ENCODE measurements around the gene COX15.

The COX15 gene

DNA sequence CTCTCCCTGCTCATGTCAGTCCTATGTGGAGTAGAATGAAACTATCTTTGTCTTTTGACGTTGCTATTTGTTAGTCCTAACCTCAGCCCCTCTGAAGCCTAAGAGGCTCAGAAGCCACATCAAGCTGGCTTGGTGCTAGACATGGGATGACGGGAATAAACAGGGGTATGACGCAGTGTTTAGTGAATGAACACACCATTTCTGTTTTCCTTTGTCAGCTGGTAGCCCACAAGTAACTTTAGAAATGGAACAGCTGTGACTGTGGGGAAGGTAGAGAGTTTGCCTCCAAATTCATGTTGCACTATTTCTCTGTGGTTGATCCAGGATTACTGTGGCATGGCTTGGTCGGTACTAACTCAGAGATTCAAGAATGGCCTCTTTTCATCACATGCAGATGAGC lies 31.3 kb downstream of the COX15 start:
- no peaks in the 10 kb centered on the region for H3K4me1 ChIP-seq (ENCODE audit: control insufficient read depth, insufficient read depth, low read length)
- CTCF ChIA-PET = interaction anchor here (1.0 to 1.3 kb wide), 2 partner anchors 10 to 11 kb away, joined by 3 read pairs; no protein-coding TSS in a partner anchor
- peaks cover 31 to 90% of the 10 kb centered on the region in 2 experiments for H3K36me3 ChIP-seq (ENCODE audit: control insufficient read depth in 2 of 2, insufficient read depth in 1 of 2, low read length in 2 of 2)
- POLR2A ChIA-PET = no interaction called here
- TF ChIP-seq ZNF24 (tag by site-specific recombination; IDR thresholded peaks at IDR 0.05) (no peak), ZNF791 (tag by site-specific recombination; IDR thresholded peaks at IDR 0.05) (no peak), ZNF350 (tag by site-specific recombination; IDR thresholded peaks at IDR 0.05) (no peak), ZNF146 (tag by site-specific recombination; IDR thresholded peaks at IDR 0.05) (no peak), ZNF76 (tag by site-specific recombination; IDR thresholded peaks at IDR 0.05; ENCODE audit: borderline replicate concordance, low read depth) (no peak), ZNF530 (tag by site-specific recombination; IDR thresholded peaks at IDR 0.05; ENCODE audit: low read depth) (no peak), ZNF174 (tag by site-specific recombination; IDR thresholded peaks at IDR 0.05) (no peak), GLI4 (tag by site-specific recombination; IDR thresholded peaks at IDR 0.05) (no peak), ZBTB8A (tag by site-specific recombination; IDR thresholded peaks at IDR 0.05) (no peak), AEBP2 (tag by site-specific recombination; IDR thresholded peaks at IDR 0.05; ENCODE audit: borderline replicate concordance) (no peak)
- TF ChIP-seq, protein P1, sequence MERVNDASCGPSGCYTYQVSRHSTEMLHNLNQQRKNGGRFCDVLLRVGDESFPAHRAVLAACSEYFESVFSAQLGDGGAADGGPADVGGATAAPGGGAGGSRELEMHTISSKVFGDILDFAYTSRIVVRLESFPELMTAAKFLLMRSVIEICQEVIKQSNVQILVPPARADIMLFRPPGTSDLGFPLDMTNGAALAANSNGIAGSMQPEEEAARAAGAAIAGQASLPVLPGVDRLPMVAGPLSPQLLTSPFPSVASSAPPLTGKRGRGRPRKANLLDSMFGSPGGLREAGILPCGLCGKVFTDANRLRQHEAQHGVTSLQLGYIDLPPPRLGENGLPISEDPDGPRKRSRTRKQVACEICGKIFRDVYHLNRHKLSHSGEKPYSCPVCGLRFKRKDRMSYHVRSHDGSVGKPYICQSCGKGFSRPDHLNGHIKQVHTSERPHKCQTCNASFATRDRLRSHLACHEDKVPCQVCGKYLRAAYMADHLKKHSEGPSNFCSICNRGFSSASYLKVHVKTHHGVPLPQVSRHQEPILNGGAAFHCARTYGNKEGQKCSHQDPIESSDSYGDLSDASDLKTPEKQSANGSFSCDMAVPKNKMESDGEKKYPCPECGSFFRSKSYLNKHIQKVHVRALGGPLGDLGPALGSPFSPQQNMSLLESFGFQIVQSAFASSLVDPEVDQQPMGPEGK (tag by site-specific recombination; IDR thresholded peaks at IDR 0.05) = no peak
- H3K4me3 ChIP-seq (ENCODE audit: low read depth, low read length) = no peak overlapping the region
- no peaks in the 10 kb centered on the region for H3K9me3 ChIP-seq (ENCODE audit: control insufficient read depth, insufficient read depth, low read depth, low read length)
- H3K27ac ChIP-seq (ENCODE audit: extremely low read depth, low read depth, low read length) = no peak overlapping the region

DNA sequence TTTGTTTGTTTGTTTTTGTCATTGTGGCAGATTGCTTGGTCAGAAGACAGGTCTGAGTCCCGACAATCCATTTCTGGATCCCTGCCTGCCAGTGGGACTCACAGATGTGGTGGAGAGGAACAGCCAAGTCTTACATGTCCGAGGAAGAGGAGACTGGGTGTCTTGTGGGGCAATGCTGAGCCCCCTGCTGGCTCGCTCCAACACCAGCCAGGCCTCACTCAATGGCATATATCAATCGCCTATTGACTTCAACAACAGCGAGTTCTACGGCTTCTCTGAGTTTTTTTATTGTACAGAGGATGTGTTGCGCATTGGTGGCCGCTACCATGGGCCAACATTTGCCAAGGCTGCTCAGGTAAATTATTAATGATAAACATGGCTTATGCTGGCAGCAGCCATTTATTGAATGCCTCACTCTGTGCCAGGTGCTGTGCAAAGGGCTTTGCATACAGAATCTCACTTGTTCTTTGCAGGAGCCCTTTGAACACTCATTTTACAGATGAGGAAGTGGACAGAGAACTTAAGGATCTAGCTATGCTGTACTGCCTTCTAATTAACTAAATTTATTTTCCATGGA lies 33.3 kb downstream of the COX15 start:
- TF ChIP-seq ZBTB17 (tag by site-specific recombination; IDR thresholded peaks at IDR 0.05) (no peak), ZNF169 (tag by site-specific recombination; IDR thresholded peaks at IDR 0.05) (no peak), KLF8 (tag by site-specific recombination; IDR thresholded peaks at IDR 0.05) (no peak), ZNF621 (tag by site-specific recombination; IDR thresholded peaks at IDR 0.05) (no peak), ZNF596 (tag by site-specific recombination; IDR thresholded peaks at IDR 0.05) (no peak)
- TF ChIP-seq, protein P2, sequence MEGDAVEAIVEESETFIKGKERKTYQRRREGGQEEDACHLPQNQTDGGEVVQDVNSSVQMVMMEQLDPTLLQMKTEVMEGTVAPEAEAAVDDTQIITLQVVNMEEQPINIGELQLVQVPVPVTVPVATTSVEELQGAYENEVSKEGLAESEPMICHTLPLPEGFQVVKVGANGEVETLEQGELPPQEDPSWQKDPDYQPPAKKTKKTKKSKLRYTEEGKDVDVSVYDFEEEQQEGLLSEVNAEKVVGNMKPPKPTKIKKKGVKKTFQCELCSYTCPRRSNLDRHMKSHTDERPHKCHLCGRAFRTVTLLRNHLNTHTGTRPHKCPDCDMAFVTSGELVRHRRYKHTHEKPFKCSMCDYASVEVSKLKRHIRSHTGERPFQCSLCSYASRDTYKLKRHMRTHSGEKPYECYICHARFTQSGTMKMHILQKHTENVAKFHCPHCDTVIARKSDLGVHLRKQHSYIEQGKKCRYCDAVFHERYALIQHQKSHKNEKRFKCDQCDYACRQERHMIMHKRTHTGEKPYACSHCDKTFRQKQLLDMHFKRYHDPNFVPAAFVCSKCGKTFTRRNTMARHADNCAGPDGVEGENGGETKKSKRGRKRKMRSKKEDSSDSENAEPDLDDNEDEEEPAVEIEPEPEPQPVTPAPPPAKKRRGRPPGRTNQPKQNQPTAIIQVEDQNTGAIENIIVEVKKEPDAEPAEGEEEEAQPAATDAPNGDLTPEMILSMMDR (tag by site-specific recombination; IDR thresholded peaks at IDR 0.05) = 0 out of 2 replicates have a peak, but pooled peaks have one; percentile 23
- Histone ChIP-seq H3K9me3 (ENCODE audit: control insufficient read depth, insufficient read depth, low read depth, low read length) (no peaks in the 10 kb centered on the region), H3K36me3 (ENCODE audit: control insufficient read depth in 2 of 2, insufficient read depth in 1 of 2, low read length in 2 of 2) (peaks cover 36 to 69% of the 10 kb centered on the region in 2 experiments), H3K27ac (ENCODE audit: extremely low read depth, low read depth, low read length) (no peak overlapping the region), H3K4me3 (ENCODE audit: low read depth, low read length) (no peak overlapping the region), H3K4me1 (ENCODE audit: control insufficient read depth, insufficient read depth, low read length) (no peaks in the 10 kb centered on the region)
- ChIA-PET CTCF (no interaction called here), POLR2A (no interaction called here)

- Histone ChIP-seq H3K4me3 (ENCODE audit: low read depth, low read length) (no peak overlapping the region), H3K27ac (ENCODE audit: extremely low read depth, low read depth, low read length) (no peak overlapping the region), H3K9me3 (ENCODE audit: control insufficient read depth, insufficient read depth, low read depth, low read length) (no peaks in the 10 kb centered on the region), H3K4me1 (ENCODE audit: control insufficient read depth, insufficient read depth, low read length) (no peaks in the 10 kb centered on the region), H3K36me3 (ENCODE audit: control insufficient read depth in 2 of 2, insufficient read depth in 1 of 2, low read length in 2 of 2) (peaks cover 36 to 71% of the 10 kb centered on the region in 2 experiments)
- POLR2A ChIA-PET = no interaction called here
- CTCF ChIA-PET = interaction anchor here (0.6 to 1.0 kb wide), 2 partner anchors 210 to 316 kb away, joined by 4 to 5 read pairs; no protein-coding TSS in a partner anchor
- TF ChIP-seq, protein P3, sequence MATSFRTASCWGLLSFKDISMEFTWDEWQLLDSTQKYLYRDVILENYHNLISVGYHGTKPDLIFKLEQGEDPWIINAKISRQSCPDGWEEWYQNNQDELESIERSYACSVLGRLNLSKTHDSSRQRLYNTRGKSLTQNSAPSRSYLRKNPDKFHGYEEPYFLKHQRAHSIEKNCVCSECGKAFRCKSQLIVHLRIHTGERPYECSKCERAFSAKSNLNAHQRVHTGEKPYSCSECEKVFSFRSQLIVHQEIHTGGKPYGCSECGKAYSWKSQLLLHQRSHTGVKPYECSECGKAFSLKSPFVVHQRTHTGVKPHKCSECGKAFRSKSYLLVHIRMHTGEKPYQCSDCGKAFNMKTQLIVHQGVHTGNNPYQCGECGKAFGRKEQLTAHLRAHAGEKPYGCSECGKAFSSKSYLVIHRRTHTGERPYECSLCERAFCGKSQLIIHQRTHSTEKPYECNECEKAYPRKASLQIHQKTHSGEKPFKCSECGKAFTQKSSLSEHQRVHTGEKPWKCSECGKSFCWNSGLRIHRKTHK (tag by site-specific recombination; IDR thresholded peaks at IDR 0.05) = no peak
- TF ChIP-seq, protein P2 (tag by site-specific recombination; IDR thresholded peaks at IDR 0.05) = no peak
- TF ChIP-seq ZNF692 (tag by site-specific recombination; IDR thresholded peaks at IDR 0.05) = no peak
- TF ChIP-seq ZNF670 (tag by site-specific recombination; IDR thresholded peaks at IDR 0.05; ENCODE audit: low read depth) = no peak
These were observed 36.2 kb downstream of the COX15 start for GRCh38 chr10:99695761-99696160.

Data from HEK293 (cell line).